Liver (tissue), 9 donors: ENCODE data around the gene ACADSB. TPM values are rescaled to one million over a fixed set of nuclear protein-coding genes. Genes with fewer than 3 reads are reported as not detected.

ENCODE experiments used
- DNase-seq: peaks from one replicate; pipeline ENCODE4 v3.0.0-alpha.2; 2017; ENCODE audit warnings: low spot score
- H3K27ac ChIP-seq, 2 donors: one replicate each; pipeline ENCODE4 v1.7.0; 2013; ENCODE audit warnings: inconsistent platforms in 2 of 2, low read length in 2 of 2, control low read depth in 1 of 2, low read depth in 1 of 2, mild to moderate bottlenecking in 1 of 2
- H3K27me3 ChIP-seq, 4 donors: one replicate each; pipeline versions ENCODE4 v1.6.1 to v1.7.0; 2013; ENCODE audit warnings: low read length in 3 of 4, inconsistent platforms in 1 of 4, mild to moderate bottlenecking in 1 of 4, moderate library complexity in 1 of 4; ENCODE audit not compliant: control insufficient read depth in 4 of 4, insufficient read depth in 4 of 4
- H3K36me3 ChIP-seq, 4 donors: one replicate each; pipeline versions ENCODE4 v1.6.1 to v1.7.0; 2013; ENCODE audit warnings: low read length in 3 of 4, mild to moderate bottlenecking in 3 of 4, low read depth in 1 of 4, moderate library complexity in 1 of 4; ENCODE audit not compliant: control insufficient read depth in 4 of 4, insufficient read depth in 3 of 4
- H3K4me1 ChIP-seq, 4 donors: one replicate each; pipeline versions ENCODE4 v1.6.1 to v1.7.0; 2013; ENCODE audit warnings: low read length in 3 of 4, mild to moderate bottlenecking in 3 of 4, moderate library complexity in 1 of 4; ENCODE audit not compliant: control insufficient read depth in 4 of 4, insufficient read depth in 4 of 4
- H3K4me3 ChIP-seq, 3 donors: one replicate each; pipeline versions ENCODE4 v1.6.1 to v1.7.0; 2013; ENCODE audit warnings: low read length in 3 of 3, control low read depth in 1 of 3, low read depth in 1 of 3, mild to moderate bottlenecking in 1 of 3
- H3K9ac ChIP-seq, 2 donors: one replicate each; pipeline ENCODE4 v1.7.0; 2013; ENCODE audit warnings: low read length in 2 of 2, mild to moderate bottlenecking in 2 of 2, moderate library complexity in 2 of 2, control low read depth in 1 of 2, low read depth in 1 of 2
- H3K9me3 ChIP-seq, 4 donors: one replicate each; pipeline versions ENCODE4 v1.6.1 to v1.7.0; 2013; ENCODE audit warnings: low read length in 3 of 4; ENCODE audit not compliant: control insufficient read depth in 4 of 4
- ATF3 ChIP-seq: IDR thresholded peaks from 2 replicates; pipeline ENCODE4 v1.6.1; 2016; ENCODE audit warnings: antibody characterized with exemption
- CTCF ChIP-seq: fragments of 150-350 bp; IDR thresholded peaks from 2 replicates; pipeline ENCODE4 v1.5.1; 2017; ENCODE audit warnings: improper control_type of control experiment, low read depth, low read length; ENCODE audit not compliant: missing input control
- EGR1 ChIP-seq, 2 donors: IDR thresholded peaks; 2 replicates each; pipeline ENCODE4 v1.6.1; 2016 to 2018; ENCODE audit warnings: antibody characterized with exemption in 2 of 2, low read depth in 2 of 2
- FOXA1 ChIP-seq: IDR thresholded peaks from 2 replicates; pipeline ENCODE4 v1.6.1; 2016; ENCODE audit warnings: antibody characterized with exemption
- FOXA2 ChIP-seq: IDR thresholded peaks from 2 replicates; pipeline ENCODE4 v1.6.1; 2016; ENCODE audit warnings: antibody characterized with exemption
- GABPA ChIP-seq, 2 donors: IDR thresholded peaks in 1 of 2; conservative IDR thresholded peaks in 1 of 2; 2 replicates each; pipeline ENCODE4 v1.6.1; 2016; ENCODE audit warnings: antibody characterized with exemption in 2 of 2, mild to moderate bottlenecking in 1 of 2, moderate library complexity in 1 of 2
- HNF4A ChIP-seq, 2 donors: conservative IDR thresholded peaks; 2 replicates each; pipeline ENCODE4 v1.6.1; 2016; ENCODE audit warnings: antibody characterized with exemption in 2 of 2, mild to moderate bottlenecking in 2 of 2
- HNF4G ChIP-seq: IDR thresholded peaks from 2 replicates; pipeline ENCODE4 v1.6.1; 2016; ENCODE audit warnings: antibody characterized with exemption
- JUND ChIP-seq, 2 donors: IDR thresholded peaks; 2 replicates each; pipeline ENCODE4 v1.6.1; 2016; ENCODE audit warnings: antibody characterized with exemption in 2 of 2
- NR2F2 ChIP-seq: IDR thresholded peaks from 2 replicates; pipeline ENCODE4 v1.6.1; 2016; ENCODE audit warnings: antibody characterized with exemption
- RAD21 ChIP-seq, 2 donors: IDR thresholded peaks; 2 replicates each; pipeline ENCODE4 v1.6.1; 2016; ENCODE audit warnings: antibody characterized with exemption in 2 of 2, mild to moderate bottlenecking in 2 of 2
- REST ChIP-seq: IDR thresholded peaks from 2 replicates; pipeline ENCODE4 v1.6.1; 2016; ENCODE audit warnings: antibody characterized with exemption, mild to moderate bottlenecking
- RXRA ChIP-seq, 2 donors: IDR thresholded peaks; 2 replicates each; pipeline ENCODE4 v1.6.1; 2017 to 2018; ENCODE audit warnings: antibody characterized with exemption in 2 of 2, mild to moderate bottlenecking in 1 of 2
- SP1 ChIP-seq: IDR thresholded peaks from 2 replicates; pipeline ENCODE4 v1.6.1; 2018; ENCODE audit warnings: antibody characterized with exemption, mild to moderate bottlenecking
- TAF1 ChIP-seq: conservative IDR thresholded peaks from 2 replicates; pipeline ENCODE4 v1.6.1; 2016; ENCODE audit warnings: antibody characterized with exemption, mild to moderate bottlenecking
- ZBTB33 ChIP-seq: IDR thresholded peaks from 2 replicates; pipeline ENCODE4 v1.6.1; 2016; ENCODE audit warnings: antibody characterized with exemption
- WGBS: extraction: QIAGEN DNeasy Blood & Tissue Kit; methylation state at CpG from one replicate; pipeline ENCODE4 v1.1.7; 2013; 5-methylcytosine and 5-hydroxymethylcytosine counted together
- polyA plus RNA-seq, 2 donors: library from polyadenylated mRNA; stranded (reverse) in 1 of 2; unstranded in 1 of 2; fragments of 200-250 nt in 1 of 2; fragments of >200 nt in 1 of 2; fragmentation: Nextera tagmentation in 1 of 2; extraction: Ambion mirVana in 1 of 2; gene quantifications; one replicate each; pipeline versions ENCODE4 v1.2.1 to v1.2.3, GENCODE V29; 2013 to 2015
- total RNA-seq, 2 donors: library from RNA; depleted of rRNA; stranded (reverse); fragments of >200 nt; gene quantifications; one replicate each; pipeline ENCODE4 v1.2.3, GENCODE V29; 2014
- donor health status: healthy.
- donor health status: healthy.
- donor health status: healthy.
- donor health status: healthy.
- donor health status: healthy.

The ACADSB gene
- total and polyA plus RNA-seq, 4 donors, result 97.9 to 164 (median 110) TPM

GRCh38 chr10:123044391-123044790, 35.6 kb downstream of the ACADSB start:
- TF ChIP-seq FOXA2 (no peak), FOXA1 (no peak), ATF3 (no peak), HNF4G (no peak), EGR1 (IDR thresholded peaks at IDR 0.05; ENCODE audit: low read depth in 2 of 2) (no peak), GABPA (IDR thresholded peaks at IDR 0.05 in 1 of 2, conservative IDR thresholded peaks at IDR 0.05 in 1 of 2) (no peak), JUND (IDR thresholded peaks at IDR 0.05) (no peak), RXRA (IDR thresholded peaks at IDR 0.05) (no peak), TAF1 (no peak), NR2F2 (no peak), ZBTB33 (no peak), HNF4A (conservative IDR thresholded peaks at IDR 0.05) (no peak), SP1 (no peak), RAD21 (IDR thresholded peaks at IDR 0.05) (no peak)
- Histone ChIP-seq H3K36me3 (peaks cover 0 to 42% (median 31%) of the 10 kb centered on the region in 4 donors), H3K4me1 (peaks cover 2 to 11% (median 9%) of the 10 kb centered on the region in 4 donors), H3K9me3 (no peaks in the 10 kb centered on the region), H3K4me3 (no peak overlapping the region), H3K9ac (no peak overlapping the region), H3K27ac (no peak overlapping the region), H3K27me3 (no peaks in the 10 kb centered on the region)
- no peak for DNase-seq
- 92% methylated on average over 2 of the region's 2 CpGs for WGBS

- Histone ChIP-seq H3K27me3 (no peaks in the 10 kb centered on the region), H3K9me3 (no peaks in the 10 kb centered on the region), H3K4me1 (peaks cover 2 to 10% (median 8%) of the 10 kb centered on the region in 4 donors), H3K27ac (no peak overlapping the region), H3K4me3 (no peak overlapping the region), H3K9ac (no peak overlapping the region), H3K36me3 (peaks cover 0 to 50% (median 42%) of the 10 kb centered on the region in 4 donors)
- DNase-seq, result no peak
- TF ChIP-seq NR2F2 (no peak), TAF1 (no peak), REST (no peak), ATF3 (no peak), SP1 (no peak), RAD21 (IDR thresholded peaks at IDR 0.05) (no peak), FOXA2 (no peak), ZBTB33 (no peak), RXRA (IDR thresholded peaks at IDR 0.05) (no peak), EGR1 (IDR thresholded peaks at IDR 0.05; ENCODE audit: low read depth in 2 of 2) (no peak), FOXA1 (no peak), JUND (IDR thresholded peaks at IDR 0.05) (no peak), CTCF (no peak), HNF4G (no peak), HNF4A (conservative IDR thresholded peaks at IDR 0.05) (no peak), GABPA (IDR thresholded peaks at IDR 0.05 in 1 of 2, conservative IDR thresholded peaks at IDR 0.05 in 1 of 2) (no peak)
- WGBS, result 91% methylated on average over 4 of the region's 4 CpGs
Observed at GRCh38 chr10:123045961-123046731, 37.3 kb downstream of the ACADSB start.
